IPS-11a (cell line): Measurements from ENCODE around the gene PLEK.

Experiments used
- H3K4me3 ChIP-seq: one replicate; pipeline ENCODE4 v1.5.1; 2013; ENCODE audit warnings: low read depth, low read length, control low read depth

The PLEK gene

DNA sequence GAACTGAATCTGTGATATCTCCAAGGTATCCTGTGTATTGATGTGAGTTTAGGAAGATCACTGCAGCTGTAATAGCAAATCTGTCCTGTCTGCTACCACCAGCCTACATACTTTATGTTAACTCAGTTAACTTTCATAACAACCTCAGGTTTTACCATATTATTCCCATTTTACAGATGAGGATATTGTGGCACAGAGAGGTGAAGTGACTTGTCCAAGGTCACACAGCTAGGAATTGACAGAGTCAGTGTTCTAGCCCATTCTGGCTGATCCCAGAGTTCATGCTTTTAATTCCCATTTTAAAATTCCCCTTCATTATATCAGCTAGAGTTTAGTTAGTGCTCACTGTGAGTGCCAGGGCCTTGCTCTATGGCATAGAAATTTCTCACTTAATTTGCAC is 49.4 kb downstream of the PLEK start:
- no peak overlapping the region for H3K4me3 ChIP-seq

GRCh38 chr2:68414876-68415275 is 49.8 kb downstream of the PLEK start:
- no peak overlapping the region for H3K4me3 ChIP-seq

DNA sequence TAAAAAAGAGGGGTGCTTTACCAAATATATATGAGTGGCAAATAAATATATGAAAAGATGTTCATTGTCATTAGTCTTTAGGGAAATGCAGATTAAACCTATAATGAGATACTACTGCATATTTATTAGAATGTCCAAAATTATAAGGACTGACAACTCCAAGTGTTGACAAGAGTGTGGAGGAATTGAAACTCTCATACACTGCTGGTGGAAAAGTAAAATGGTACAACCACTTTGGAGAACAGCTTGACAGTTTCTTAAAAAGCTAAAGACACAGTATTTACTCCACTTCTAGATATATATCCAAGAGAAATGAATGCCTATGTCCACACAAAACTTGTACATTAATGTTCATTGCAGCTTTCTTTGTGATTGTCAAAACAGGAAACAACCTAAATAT is 50.4 kb downstream of the PLEK start:
- no peak overlapping the region for H3K4me3 ChIP-seq

DNA sequence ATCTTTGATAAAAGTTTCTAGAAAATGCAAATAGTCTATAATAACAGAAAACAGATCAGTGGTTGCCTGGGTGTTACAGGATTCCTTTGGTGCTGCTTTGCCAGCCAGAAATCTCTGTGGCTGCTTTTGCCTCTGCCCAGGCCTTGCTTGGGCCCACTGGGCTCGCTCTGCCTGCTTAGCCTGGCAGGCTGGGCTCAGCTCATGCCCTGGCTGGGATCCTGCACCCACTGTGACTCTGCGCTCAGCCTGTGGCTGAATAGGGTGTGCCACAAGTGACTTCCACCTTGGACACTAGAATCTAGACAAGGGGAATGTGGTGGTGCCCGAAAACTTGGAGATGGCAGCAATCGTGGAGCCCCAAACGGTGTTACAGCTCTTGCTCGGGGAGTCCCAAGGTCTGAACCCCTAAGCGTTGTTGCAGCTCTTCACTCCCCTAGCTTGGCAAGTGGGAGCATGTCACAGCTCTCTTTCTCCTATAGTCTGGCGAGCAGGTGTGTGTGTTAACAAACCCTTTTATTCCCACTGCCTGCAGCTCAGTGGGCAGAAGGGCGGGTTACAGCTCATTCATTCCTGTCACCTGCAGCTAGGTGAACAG is 51.1 kb downstream of the PLEK start:
- no peak overlapping the region for H3K4me3 ChIP-seq

GRCh38 chr2:68417926-68418325 is 52.8 kb downstream of the PLEK start:
- no peak overlapping the region for H3K4me3 ChIP-seq

- no peak overlapping the region for H3K4me3 ChIP-seq
Observed at GRCh38 chr2:68418419-68418818, 53.3 kb downstream of the PLEK start.

- no peak overlapping the region for H3K4me3 ChIP-seq
Observed at GRCh38 chr2:68418855-68419254, 53.8 kb downstream of the PLEK start.

DNA sequence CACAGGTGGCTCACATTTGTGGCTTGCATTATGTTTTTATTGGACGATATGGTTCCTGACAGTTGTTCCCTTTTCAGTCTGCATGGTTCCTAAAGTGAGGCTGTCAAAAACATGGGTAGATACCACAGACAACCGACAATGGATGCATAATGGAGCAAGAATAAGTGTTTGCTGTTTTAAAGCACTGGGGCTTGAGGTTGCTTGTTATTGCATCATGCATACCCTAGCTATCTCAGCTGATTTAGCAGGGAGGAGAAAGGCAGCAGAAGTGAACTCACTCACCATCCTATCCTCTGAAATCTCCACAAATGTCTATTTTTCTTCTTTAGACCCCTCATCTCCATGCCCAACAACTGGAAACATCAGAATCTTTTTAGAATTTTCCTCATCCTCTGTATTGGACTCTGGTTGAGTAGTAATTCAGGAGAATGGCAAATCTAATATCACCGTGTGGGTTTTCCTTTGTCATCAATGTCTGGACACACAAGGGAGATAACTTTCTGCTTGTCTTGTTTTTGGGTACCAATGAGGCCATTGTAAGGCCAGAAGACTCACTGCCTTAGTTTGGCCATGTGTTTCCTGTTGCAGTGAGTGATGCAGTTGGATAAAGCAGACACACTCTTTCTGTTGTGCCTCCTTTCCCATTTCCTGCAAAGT is 55.3 kb downstream of the PLEK start:
- no peak overlapping the region for H3K4me3 ChIP-seq

GRCh38 chr2:68423966-68424650 is 59.0 kb downstream of the PLEK start:
- H3K4me3 ChIP-seq, result no peak overlapping the region

DNA sequence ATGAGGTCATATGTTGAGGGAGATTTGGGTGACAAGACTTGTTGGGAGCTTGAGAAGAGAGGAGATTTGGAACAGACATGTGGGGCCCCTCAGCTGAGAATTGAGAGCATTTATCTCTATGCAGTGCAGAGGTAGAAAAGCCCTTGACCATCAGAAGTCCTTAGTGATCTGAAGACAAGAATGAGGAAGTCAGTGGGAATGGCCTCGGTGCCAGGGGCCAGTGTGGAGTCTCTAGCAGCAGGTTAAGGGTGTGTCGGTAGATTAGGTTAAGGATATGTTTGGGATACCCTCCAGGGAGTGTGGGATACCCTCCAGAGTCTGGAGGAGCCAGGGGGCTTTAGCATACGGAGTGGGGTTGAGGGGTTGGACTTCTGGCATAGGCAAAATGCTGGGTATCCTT is 60.4 kb downstream of the PLEK start:
- H3K4me3 ChIP-seq, result no peak overlapping the region

DNA sequence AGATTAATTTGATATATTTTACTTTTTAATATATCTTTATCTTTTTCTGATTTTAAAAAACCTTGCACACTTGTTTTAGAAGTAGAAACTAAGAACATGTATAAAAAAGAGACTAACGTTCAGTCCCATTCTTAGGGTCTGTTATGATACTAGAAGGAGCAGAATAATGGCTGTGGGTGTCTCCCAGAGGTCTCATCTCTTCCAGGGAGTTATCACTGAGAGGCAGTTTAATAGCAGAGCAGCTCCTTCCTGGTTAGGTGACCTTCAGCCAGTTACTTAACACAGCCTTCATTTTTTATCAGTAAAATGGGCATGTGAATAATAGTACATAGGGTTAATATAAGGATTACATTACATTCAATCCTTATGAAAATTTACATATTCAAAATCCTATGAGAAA is 61.4 kb downstream of the PLEK start:
- H3K4me3 ChIP-seq, result no peak overlapping the region

DNA sequence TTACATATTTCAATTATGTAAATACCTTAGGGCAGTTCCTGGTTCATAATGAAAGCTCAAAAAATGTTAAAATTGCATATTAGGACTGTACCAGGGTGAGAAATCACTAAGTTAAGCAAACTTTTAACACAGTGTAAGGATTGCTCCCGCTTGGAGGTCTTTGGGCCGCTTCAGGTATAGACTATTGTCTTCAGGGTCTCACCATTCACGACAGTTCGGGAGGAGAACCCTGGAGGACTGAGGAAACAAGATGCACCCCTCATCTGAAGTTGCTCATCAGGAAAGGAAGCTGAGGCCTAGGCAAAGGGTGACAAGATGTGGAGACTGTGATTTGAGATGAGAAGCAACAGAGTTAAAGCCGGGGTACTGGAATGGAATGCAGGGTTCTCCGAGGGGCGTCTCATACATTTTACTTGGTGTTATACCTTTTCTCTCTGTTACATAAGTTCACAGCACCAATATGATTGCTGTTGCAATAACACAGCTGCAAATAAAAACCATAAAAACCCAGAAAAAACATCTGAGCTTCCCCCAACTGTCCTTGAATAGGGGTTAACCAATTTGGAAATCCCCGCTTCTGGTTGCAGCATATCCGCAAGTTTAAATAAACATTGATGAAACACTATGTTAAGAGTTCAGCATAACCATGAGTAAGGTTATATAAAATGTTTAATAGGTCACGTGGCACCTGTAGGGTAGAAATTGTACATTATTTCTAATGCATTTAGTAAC is 61.9 kb downstream of the PLEK start:
- H3K4me3 ChIP-seq, result no peak overlapping the region

GRCh38 chr2:68428126-68428525 is 63.0 kb downstream of the PLEK start:
- H3K4me3 ChIP-seq, result no peak overlapping the region

DNA sequence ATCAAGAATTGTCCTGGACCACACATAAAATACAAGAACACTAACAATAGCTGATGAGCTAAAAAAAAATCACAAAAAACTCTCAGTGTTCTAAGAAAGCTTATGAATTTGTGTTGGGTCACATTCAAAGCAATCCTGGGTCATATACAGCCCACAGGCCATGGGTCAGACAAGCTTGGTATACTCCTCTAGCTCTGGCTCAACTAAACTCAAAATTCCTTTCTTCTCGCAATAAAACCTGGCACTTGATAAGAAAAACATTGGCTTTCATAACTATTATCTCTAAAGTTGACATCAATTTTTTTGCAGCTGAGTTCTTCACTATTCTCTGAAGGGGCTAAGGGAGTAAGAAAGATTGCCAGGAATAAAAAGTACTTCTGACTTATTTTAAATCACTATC is 63.7 kb downstream of the PLEK start:
- H3K4me3 ChIP-seq, result no peak overlapping the region

DNA sequence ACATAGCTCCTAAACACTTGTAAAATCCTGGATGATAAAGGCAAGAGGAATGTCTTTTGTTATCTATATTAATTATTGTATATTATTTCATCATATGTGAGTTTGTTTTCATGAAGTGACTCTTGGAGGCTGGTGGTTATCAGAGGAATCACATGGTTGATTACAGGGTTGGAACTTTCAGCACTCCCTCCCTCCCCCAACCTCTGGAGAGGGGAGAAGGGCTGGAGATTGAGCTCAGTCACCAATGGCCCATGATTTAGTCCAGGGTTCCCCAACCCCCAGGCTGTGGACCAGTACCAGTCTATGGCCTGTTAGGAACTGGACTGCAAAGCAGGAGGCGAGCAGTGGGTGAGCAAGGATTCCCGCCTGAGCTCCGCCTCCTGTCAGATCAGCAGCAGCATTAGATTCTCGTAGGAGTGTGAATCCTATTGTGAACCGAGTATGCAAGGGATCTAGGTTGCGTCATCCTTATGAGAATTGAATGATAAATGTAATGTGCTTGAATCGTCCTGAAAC is 64.3 kb downstream of the PLEK start:
- H3K4me3 ChIP-seq, result no peak overlapping the region

GRCh38 chr2:68431316-68431972 is 66.4 kb downstream of the PLEK start:
- H3K4me3 ChIP-seq, result no peak overlapping the region

GRCh38 chr2:68432696-68433658 is 67.9 kb downstream of the PLEK start:
- H3K4me3 ChIP-seq, result no peak overlapping the region

DNA sequence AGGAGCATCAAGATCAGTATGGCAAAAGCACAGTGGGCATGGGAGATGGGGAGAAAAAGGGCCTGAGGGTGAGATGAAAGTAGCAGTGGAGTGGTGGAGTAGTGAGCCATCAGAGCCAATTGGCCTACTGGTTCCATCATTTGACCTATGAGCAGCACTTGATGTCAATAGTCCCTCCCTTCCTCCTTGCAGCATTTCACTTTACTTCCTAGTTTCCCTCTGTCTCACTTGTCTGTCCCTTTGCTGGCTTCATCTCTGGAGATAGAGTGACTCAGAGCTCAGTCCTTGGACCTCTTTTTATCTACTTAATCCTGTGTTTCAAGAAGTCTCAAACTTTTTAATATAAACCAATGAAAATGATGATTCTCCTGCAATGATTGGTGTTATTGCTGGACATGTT is 69.9 kb downstream of the PLEK start:
- no peak overlapping the region for H3K4me3 ChIP-seq

DNA sequence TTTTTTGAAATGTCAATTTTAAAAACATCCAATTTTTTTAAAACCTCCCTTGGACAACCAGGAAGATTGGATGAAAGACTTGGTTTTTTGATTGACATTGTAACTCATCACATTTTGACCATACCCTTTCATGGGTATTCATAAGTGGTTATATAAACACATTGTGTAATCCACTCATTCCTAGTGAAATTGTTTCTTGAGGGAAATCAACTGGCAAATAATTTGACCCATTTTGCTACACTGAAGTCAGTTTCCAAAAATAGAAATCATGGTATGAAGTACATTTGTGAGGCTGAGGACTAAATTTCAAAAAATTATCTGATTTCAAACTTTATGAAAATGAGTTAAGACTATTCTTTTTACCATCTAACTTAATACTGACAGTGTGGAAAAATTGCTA is 70.5 kb downstream of the PLEK start:
- no peak overlapping the region for H3K4me3 ChIP-seq

DNA sequence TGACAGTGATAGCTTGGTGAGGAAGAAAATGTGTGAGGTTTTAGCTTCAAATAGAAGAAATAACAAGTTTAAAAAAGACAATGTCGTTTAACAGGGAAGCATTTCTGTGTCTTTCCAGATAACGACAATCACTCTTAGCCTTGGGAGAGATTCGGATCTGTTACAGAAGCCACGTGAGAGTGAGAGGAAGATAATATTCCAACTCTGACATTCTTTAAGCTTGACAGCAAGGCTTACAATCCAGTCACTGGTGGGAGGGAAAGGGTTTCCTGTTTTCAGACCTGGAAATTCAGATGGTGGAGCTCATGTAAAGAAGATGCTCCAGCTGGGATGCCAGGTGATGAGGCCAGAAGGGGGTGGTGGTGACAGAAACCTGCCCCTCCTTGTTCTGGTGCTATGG is 71.2 kb downstream of the PLEK start:
- H3K4me3 ChIP-seq, result no peak overlapping the region
